Stomach (tissue), 4 donors: ENCODE measurements around the gene PRKG1.

ENCODE experiments used
- CTCF ChIP-seq, 7 experiments: fragments of 450-650 bp in 4 of 7; fragments of 200-600 bp in 3 of 7; sonication (generic) in 3 of 7; IDR thresholded peaks; one replicate each; pipeline ENCODE4 v1.5.1; 2016 to 2019; ENCODE audit warnings: antibody characterized with exemption in 7 of 7, control low read depth in 2 of 7, mild to moderate bottlenecking in 1 of 7
- EP300 ChIP-seq: sonication (generic); formaldehyde crosslinking; IDR thresholded peaks from one replicate; pipeline ENCODE4 v1.6.1; 2017; ENCODE audit warnings: antibody characterized with exemption
- POLR2A ChIP-seq, 4 donors: fragments of 450-650 bp; IDR thresholded peaks; one replicate each; pipeline ENCODE4 v1.6.1; 2016; ENCODE audit warnings: antibody characterized with exemption in 4 of 4, control low read depth in 2 of 4, mild to moderate bottlenecking in 1 of 4, moderate library complexity in 1 of 4
- POLR2AphosphoS5 ChIP-seq, 3 donors: sonication (generic); formaldehyde crosslinking; IDR thresholded peaks; one replicate each; pipeline ENCODE4 v1.6.1; 2016; ENCODE audit warnings: antibody characterized with exemption in 3 of 3

- TF ChIP-seq CTCF (IDR thresholded peaks at IDR 0.05) (no peak), POLR2AphosphoS5 (IDR thresholded peaks at IDR 0.05) (no peak), EP300 (no peak), POLR2A (IDR thresholded peaks at IDR 0.05) (no peak)
These were observed 449.2 kb downstream of the PRKG1 start for GRCh38 chr10:51523440-51523839.
